CD14-positive monocyte (primary cell): ENCODE measurements around the gene PRELID3B. TPM values are rescaled to one million over a fixed set of nuclear protein-coding genes. Genes with fewer than 3 reads are reported as not detected.

Experiments used
- DNase-seq, 3 donors: peaks; one replicate each; pipeline ENCODE4 v3.0.0-alpha.2; 2011 to 2022
- H2AFZ ChIP-seq: 2 replicates; pipeline ENCODE4 v1.6.0; 2012; ENCODE audit warnings: mild to moderate bottlenecking, low read depth, low read length, inconsistent platforms; ENCODE audit not compliant: insufficient read depth, poor library complexity, severe bottlenecking
- H3K27ac ChIP-seq, 2 donors: 1 replicate in 1 of 2; 2 replicates in 1 of 2; pipeline ENCODE4 v1.5.1; 2012 to 2013; ENCODE audit warnings: low read length in 2 of 2, control low read depth in 1 of 2, inconsistent platforms in 1 of 2, low read depth in 1 of 2, mild to moderate bottlenecking in 1 of 2
- H3K27me3 ChIP-seq, 2 donors: one replicate each; pipeline versions ENCODE4 v1.6.0 to v1.6.1; 2011 to 2013; ENCODE audit warnings: low read length in 2 of 2; ENCODE audit not compliant: control insufficient read depth in 2 of 2, insufficient read depth in 2 of 2
- H3K36me3 ChIP-seq, 2 donors: replicated peaks in 1 of 2; 1 replicate in 1 of 2; 2 replicates in 1 of 2; pipeline versions ENCODE4 v1.5.1 to v1.6.1; 2012 to 2013; ENCODE audit warnings: low read length in 2 of 2, control low read depth in 1 of 2, inconsistent platforms in 1 of 2, mild to moderate bottlenecking in 1 of 2; ENCODE audit not compliant: insufficient read depth in 2 of 2, control insufficient read depth in 1 of 2
- H3K4me1 ChIP-seq, 2 donors: 1 replicate in 1 of 2; 2 replicates in 1 of 2; pipeline versions ENCODE4 v1.5.1 to v1.6.1; 2012 to 2013; ENCODE audit warnings: low read length in 2 of 2, control low read depth in 1 of 2, inconsistent platforms in 1 of 2, mild to moderate bottlenecking in 1 of 2, moderate library complexity in 1 of 2; ENCODE audit not compliant: insufficient read depth in 2 of 2, control insufficient read depth in 1 of 2
- H3K4me2 ChIP-seq: replicated peaks from 2 replicates; pipeline ENCODE3; 2012; ENCODE audit warnings: low read length, moderate library complexity, mild to moderate bottlenecking; ENCODE audit not compliant: poor library complexity, severe bottlenecking; ENCODE audit errors: extremely low read depth
- H3K4me3 ChIP-seq, 3 experiments: fragments of 200-600 bp in 1 of 3; sonication (generic) in 1 of 3; replicated peaks in 1 of 3; 1 replicate in 2 of 3; 2 replicates in 1 of 3; pipeline ENCODE4 v1.5.1; 2011 to 2013; ENCODE audit warnings: low read length in 3 of 3, mild to moderate bottlenecking in 3 of 3, control low read depth in 2 of 3, low read depth in 2 of 3, inconsistent platforms in 1 of 3, moderate library complexity in 1 of 3
- H3K79me2 ChIP-seq: 2 replicates; pipeline ENCODE4 v1.6.0; 2012; ENCODE audit warnings: mild to moderate bottlenecking, control low read depth, inconsistent platforms, low read length, moderate library complexity; ENCODE audit not compliant: insufficient read depth
- H3K9ac ChIP-seq: 2 replicates; pipeline ENCODE4 v1.6.0; 2017; ENCODE audit warnings: low read length, mild to moderate bottlenecking; ENCODE audit not compliant: insufficient read depth, poor library complexity, severe bottlenecking
- H3K9me3 ChIP-seq, 2 donors: replicated peaks in 1 of 2; 1 replicate in 1 of 2; 2 replicates in 1 of 2; pipeline versions ENCODE4 v1.5.1 to v1.6.1; 2012 to 2013; ENCODE audit warnings: low read length in 2 of 2, control low read depth in 1 of 2; ENCODE audit not compliant: control insufficient read depth in 1 of 2, insufficient read depth in 1 of 2
- H4K20me1 ChIP-seq: 2 replicates; pipeline ENCODE4 v1.6.0; 2012; ENCODE audit warnings: mild to moderate bottlenecking, low read length, control low read depth, moderate library complexity; ENCODE audit not compliant: insufficient read depth
- H3K27ac Mint-ChIP-seq, 7 donors: one replicate each; pipeline ENCODE4 v1.8.0; 2020; ENCODE audit warnings: mild to moderate bottlenecking in 7 of 7, mixed read lengths in 7 of 7, moderate library complexity in 6 of 7, inconsistent platforms in 2 of 7
- H3K27me3 Mint-ChIP-seq, 3 donors: one replicate each; pipeline ENCODE4 v1.8.0; 2021 to 2022; ENCODE audit warnings: low read depth in 3 of 3, mild to moderate bottlenecking in 3 of 3, mixed read lengths in 3 of 3, moderate library complexity in 3 of 3, inconsistent platforms in 1 of 3
- H3K36me3 Mint-ChIP-seq, 2 donors: one replicate each; pipeline ENCODE4 v1.8.0; 2020; ENCODE audit warnings: mixed read lengths in 2 of 2, inconsistent platforms in 1 of 2, mild to moderate bottlenecking in 1 of 2
- H3K4me1 Mint-ChIP-seq: one replicate; pipeline ENCODE4 v1.8.0; 2020; ENCODE audit warnings: mild to moderate bottlenecking, mixed read lengths
- H3K4me3 Mint-ChIP-seq, 2 donors: one replicate each; pipeline ENCODE4 v1.8.0; 2020; ENCODE audit warnings: mild to moderate bottlenecking in 2 of 2, mixed read lengths in 2 of 2, moderate library complexity in 1 of 2
- H3K9me3 Mint-ChIP-seq, 7 donors: one replicate each; pipeline ENCODE4 v1.8.0; 2020 to 2022; ENCODE audit warnings: mixed read lengths in 7 of 7, mild to moderate bottlenecking in 6 of 7, moderate library complexity in 6 of 7, inconsistent platforms in 2 of 7
- CTCF ChIP-seq: fragments of 200-600 bp; IDR thresholded peaks from one replicate; pipeline ENCODE4 v1.8.0; 2022; ENCODE audit warnings: antibody characterized with exemption, mild to moderate bottlenecking
- WGBS: methylation state at CpG from one replicate; pipeline ENCODE4 v1.1.5; 2013; ENCODE audit warnings: missing lambda C conversion rate; ENCODE audit not compliant: insufficient coverage; 5-methylcytosine and 5-hydroxymethylcytosine counted together
- intact Hi-C, 2 donors: fragments of 100-400 bp; cut with micrococcal nuclease; formaldehyde crosslinking; loops; one replicate each; pipeline versions ENCODE4 v1.15.0 to v1.15.1; 2023
- polyA plus RNA-seq, 3 donors: library from polyadenylated mRNA; depleted of rRNA in 1 of 3; unstranded in 2 of 3; stranded (reverse) in 1 of 3; fragments of 300-500 nt in 2 of 3; fragments of >200 nt in 1 of 3; fragmentation: Illumina TruSeq in 2 of 3; gene quantifications; 1 replicate in 2 of 3; 2 replicates in 1 of 3; pipeline ENCODE4 v1.2.3, GENCODE V29; 2012 to 2021

Gene PRELID3B
- polyA plus RNA-seq, 3 donors = 16.9 to 21.0 (median 20.1) TPM

DNA sequence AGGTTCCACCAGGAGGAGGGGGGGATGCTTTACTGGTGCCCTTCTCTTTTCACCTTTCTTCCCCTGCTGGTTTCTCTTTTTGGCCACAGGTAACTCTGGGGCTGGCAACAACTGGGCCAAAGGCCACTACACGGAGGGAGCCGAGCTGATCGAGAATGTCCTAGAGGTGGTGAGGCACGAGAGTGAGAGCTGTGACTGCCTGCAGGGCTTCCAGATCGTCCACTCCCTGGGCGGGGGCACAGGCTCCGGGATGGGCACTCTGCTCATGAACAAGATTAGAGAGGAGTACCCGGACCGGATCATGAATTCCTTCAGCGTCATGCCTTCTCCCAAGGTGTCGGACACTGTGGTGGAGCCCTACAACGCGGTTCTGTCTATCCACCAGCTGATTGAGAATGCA lies 19.0 kb downstream of the PRELID3B start:
- Histone ChIP-seq H3K79me2 (peaks cover 48% of the 10 kb centered on the region), H3K9ac (no peak overlapping the region), H3K4me2 (no peak overlapping the region), H3K4me1 (peaks cover 0 to 2% of the 10 kb centered on the region in 2 donors), H3K36me3 (peaks cover 55 to 73% of the 10 kb centered on the region in 2 donors), H3K27ac (no peak overlapping the region), H4K20me1 (peaks cover 80% of the 10 kb centered on the region), H3K9me3 (no peaks in the 10 kb centered on the region), H2AFZ (no peak overlapping the region), H3K27me3 (no peaks in the 10 kb centered on the region), H3K4me3 (no peak overlapping the region)
- Mint-ChIP-seq H3K4me3 (no peak overlapping the region), H3K4me1 (peaks cover 23% of the 10 kb centered on the region), H3K9me3 (no peaks in the 10 kb centered on the region), H3K27ac (peak overlapping the region in 3 of 7 donors; percentile 32 to 44 (median 40)), H3K27me3 (peaks cover 0 to 2% (median 0%) of the 10 kb centered on the region in 3 donors), H3K36me3 (peaks cover 74 to 85% of the 10 kb centered on the region in 2 donors)
- no peak for DNase-seq
- no peak for TF ChIP-seq CTCF
- WGBS = 96% methylated on average over 13 of the region's 13 CpGs
- intact Hi-C loops = no loop called here

GRCh38 chr20:59022754-59023153 lies 19.8 kb downstream of the PRELID3B start:
- peaks cover 50 to 69% of the 10 kb centered on the region in 2 donors for H3K36me3 ChIP-seq
- no peaks in the 10 kb centered on the region for H3K9me3 Mint-ChIP-seq
- 98% methylated on average over 15 of the region's 15 CpGs for WGBS
- H3K4me1 ChIP-seq = no peaks in the 10 kb centered on the region
- no peak overlapping the region for H3K27ac ChIP-seq
- no peak overlapping the region for H2AFZ ChIP-seq
- intact Hi-C loops = no loop called here
- H3K36me3 Mint-ChIP-seq = peaks cover 71 to 85% of the 10 kb centered on the region in 2 donors
- H3K27me3 ChIP-seq = no peaks in the 10 kb centered on the region
- peak overlapping the region in 1 of 7 donors; percentile 46 for H3K27ac Mint-ChIP-seq
- peaks cover 40% of the 10 kb centered on the region for H3K79me2 ChIP-seq
- H3K4me3 Mint-ChIP-seq = no peak overlapping the region
- H3K4me1 Mint-ChIP-seq = peaks cover 20% of the 10 kb centered on the region
- no peaks in the 10 kb centered on the region for H3K9me3 ChIP-seq
- no peak for DNase-seq
- no peak for TF ChIP-seq CTCF
- peaks cover 0 to 4% (median 0%) of the 10 kb centered on the region in 3 donors for H3K27me3 Mint-ChIP-seq
- peaks cover 74% of the 10 kb centered on the region for H4K20me1 ChIP-seq
- H3K4me3 ChIP-seq = no peak overlapping the region
- H3K9ac ChIP-seq = no peak overlapping the region
- H3K4me2 ChIP-seq = no peak overlapping the region
